HepG2 (cell line): Measurements from ENCODE around the gene CDK2AP2. TPM values are rescaled to one million over a fixed set of nuclear protein-coding genes. Genes with fewer than 3 reads are reported as not detected.

ENCODE experiments used
- ATAC-seq: fragments of 200-7000 bp; cut with Tn5 transposase; 3 replicates; pipeline ENCODE4 v1.9.1; 2020; ENCODE audit warnings: mild to moderate bottlenecking, moderate library complexity
- BruUV-seq: library from RNA; stranded (reverse); fragments of 400-500 nt; replicated peaks from 2 replicates; lab custom pipeline; 2021; lab: Mats Ljungman, UMichigan
- CTCF ChIA-PET: fragments of 300-600 bp; formaldehyde crosslinking; extraction: SDS; loops from one replicate; lab custom pipeline; 2021; ENCODE audit warnings: low total read pairs, inconsistent platforms, low intra/inter-chr PET ratio; lab: Yijun Ruan, JAX
- POLR2A ChIA-PET: fragments of 350-600 bp; sonication (Branson Sonifier 250); formaldehyde crosslinking; loops from one replicate; lab custom pipeline; 2020; ENCODE audit warnings: antibody characterized with exemption, inconsistent platforms; lab: Yijun Ruan, JAX
- DNase-seq: peaks from one replicate; pipeline ENCODE4 v3.0.0-alpha.2; 2015; ENCODE audit warnings: low spot score
- FAIRE-seq: peaks from 3 replicates; lab custom pipeline; 2011; peaks lifted over from hg19 to GRCh38; lab: Jason Lieb, UNC
- H2AFZ ChIP-seq: one replicate; pipeline ENCODE4 v1.6.1; 2011; ENCODE audit warnings: low read length, inconsistent platforms
- H3K27ac ChIP-seq: fragments of 300-600 bp; 3 replicates; pipeline ENCODE4 v1.8.0; 2011; ENCODE audit warnings: mixed run types, mild to moderate bottlenecking, mixed read lengths, low read length, inconsistent platforms; ENCODE audit not compliant: insufficient read depth; ENCODE audit errors: extremely low read length
- H3K27me3 ChIP-seq, 2 experiments: fragments of 200-600 bp in 1 of 2; 2 replicates in 1 of 2; 3 replicates in 1 of 2; pipeline versions ENCODE4 v1.6.0 to v1.8.0; 2011; ENCODE audit warnings: low read length in 2 of 2, mild to moderate bottlenecking in 2 of 2, moderate library complexity in 2 of 2, inconsistent platforms in 1 of 2; ENCODE audit not compliant: insufficient read depth in 2 of 2, control insufficient read depth in 1 of 2
- H3K36me3 ChIP-seq, 2 experiments: fragments of 200-600 bp in 1 of 2; replicated peaks in 1 of 2; 2 replicates in 1 of 2; 3 replicates in 1 of 2; pipeline versions ENCODE4 v1.5.1 to v1.8.0; 2011; ENCODE audit warnings: low read length in 2 of 2, inconsistent platforms in 1 of 2; ENCODE audit not compliant: insufficient read depth in 2 of 2, control insufficient read depth in 1 of 2
- H3K4me1 ChIP-seq: 2 replicates; pipeline ENCODE4 v1.5.1; 2012; ENCODE audit warnings: low read length, inconsistent platforms; ENCODE audit not compliant: insufficient read depth
- H3K4me2 ChIP-seq: 2 replicates; pipeline ENCODE4 v1.6.0; 2011; ENCODE audit warnings: low read depth, low read length, inconsistent platforms
- H3K4me3 ChIP-seq, 3 experiments: fragments of 200-600 bp in 1 of 3; sonication (generic), shearing (Covaris generic) in 1 of 3; replicated peaks in 1 of 3; 2 replicates each; pipeline ENCODE4 v1.5.1; 2011 to 2016; ENCODE audit warnings: low read length in 3 of 3, inconsistent platforms in 2 of 3, low read depth in 2 of 3, mild to moderate bottlenecking in 2 of 3, control low read depth in 1 of 3, mixed read lengths in 1 of 3; ENCODE audit not compliant: insufficient read depth in 1 of 3
- H3K79me2 ChIP-seq: one replicate; pipeline ENCODE4 v1.6.1; 2011; ENCODE audit warnings: low read length, inconsistent platforms; ENCODE audit not compliant: insufficient read depth
- H3K9ac ChIP-seq: 2 replicates; pipeline ENCODE4 v1.6.0; 2011; ENCODE audit warnings: mild to moderate bottlenecking, low read depth, low read length, inconsistent platforms; ENCODE audit not compliant: insufficient read depth
- H3K9me3 ChIP-seq: 2 replicates; pipeline ENCODE4 v1.5.1; 2012; ENCODE audit warnings: mild to moderate bottlenecking, low read length
- H4K20me1 ChIP-seq: 2 replicates; pipeline ENCODE4 v1.6.0; 2011; ENCODE audit warnings: inconsistent platforms, mild to moderate bottlenecking, low read length, moderate library complexity; ENCODE audit not compliant: insufficient read depth
- AKAP8 ChIP-seq: sonication (generic); formaldehyde crosslinking; IDR thresholded peaks from 2 replicates; pipeline ENCODE4 v1.5.1; 2020; ENCODE audit warnings: mild to moderate bottlenecking, missing genetic modification reagents
- ATAD3A ChIP-seq: sonication (generic); formaldehyde crosslinking; IDR thresholded peaks from 2 replicates; pipeline ENCODE4 v1.4.0; 2020; ENCODE audit warnings: missing genetic modification reagents
- CBFB ChIP-seq: sonication (generic); formaldehyde crosslinking; IDR thresholded peaks from 2 replicates; pipeline ENCODE4 v1.4.0; 2020; ENCODE audit warnings: missing genetic modification reagents
- FOXA1 ChIP-seq, 2 experiments: fragments of 450-650 bp in 1 of 2; sonication (generic) in 1 of 2; formaldehyde crosslinking in 1 of 2; IDR thresholded peaks; 2 replicates each; pipeline versions ENCODE4 v1.4.0 to v1.6.1; 2016 to 2020; ENCODE audit warnings: missing genetic modification reagents in 1 of 2
- PTBP1 ChIP-seq: fragments of 200-400 bp; formaldehyde crosslinking; IDR thresholded peaks from 2 replicates; pipeline ENCODE4 v1.6.1; 2018; ENCODE audit warnings: low read length, low read depth; ENCODE audit not compliant: poor library complexity, severe bottlenecking
- REPIN1 ChIP-seq: sonication (generic); formaldehyde crosslinking; IDR thresholded peaks from 2 replicates; pipeline ENCODE4 v1.8.0; 2022; ENCODE audit warnings: missing genetic modification reagents, low read depth, mild to moderate bottlenecking, borderline replicate concordance
- THYN1 ChIP-seq: sonication (generic); formaldehyde crosslinking; IDR thresholded peaks from 2 replicates; pipeline ENCODE4 v1.8.1; 2023; ENCODE audit warnings: low read depth, mild to moderate bottlenecking, moderate library complexity, missing genetic modification reagents, borderline replicate concordance
- ZBTB21 ChIP-seq: sonication (generic); formaldehyde crosslinking; IDR thresholded peaks from 2 replicates; pipeline ENCODE4 v1.4.0; 2020; ENCODE audit warnings: missing genetic modification reagents
- ZBTB25 ChIP-seq: IDR thresholded peaks from 2 replicates; pipeline ENCODE4 v1.6.1; 2018; ENCODE audit warnings: missing genetic modification reagents
- ZKSCAN8 ChIP-seq: IDR thresholded peaks from 2 replicates; pipeline ENCODE4 v1.6.1; 2016; ENCODE audit warnings: borderline replicate concordance, missing genetic modification reagents, missing compliant biosample characterization
- ZNF251 ChIP-seq: sonication (generic); formaldehyde crosslinking; IDR thresholded peaks from 2 replicates; pipeline ENCODE4 v1.9.0; 2021; ENCODE audit warnings: mild to moderate bottlenecking, missing genetic modification reagents
- ZNF256 ChIP-seq: sonication (generic); formaldehyde crosslinking; conservative IDR thresholded peaks from 2 replicates; pipeline ENCODE4 v1.4.0; 2020; ENCODE audit warnings: missing genetic modification reagents
- ZNF556 ChIP-seq: sonication (generic); formaldehyde crosslinking; IDR thresholded peaks from 2 replicates; pipeline ENCODE4 v1.4.0; 2020; ENCODE audit warnings: mild to moderate bottlenecking, missing genetic modification reagents, borderline replicate concordance
- ZNF609 ChIP-seq: sonication (generic); formaldehyde crosslinking; IDR thresholded peaks from 2 replicates; pipeline ENCODE4 v1.4.0; 2020; ENCODE audit warnings: mild to moderate bottlenecking, missing genetic modification reagents, borderline replicate concordance
- WGBS: methylation state at CpG from one replicate; pipeline ENCODE4 v1.1.6; 2017; ENCODE audit warnings: low lambda C conversion rate; 5-methylcytosine and 5-hydroxymethylcytosine counted together
- in situ Hi-C: cut with HindIII; loops from 2 replicates; pipeline ENCODE4 v1.10.0; 2017; ENCODE audit warnings: low pct_unique_long_range_greater_than_20kb; ENCODE audit not compliant: extremely low pct_ligation_motif_present
- intact Hi-C: fragments of 100-400 bp; cut with micrococcal nuclease; formaldehyde crosslinking; loops from one replicate; pipeline ENCODE4 v1.10.0; 2022; ENCODE audit not compliant: unreplicated experiment
- polyA plus RNA-seq, 8 experiments: library from polyadenylated mRNA; depleted of rRNA in 3 of 8; stranded (reverse) in 7 of 8; unstranded in 1 of 8; fragments of >200 nt; fragmentation: Illumina TruSeq in 4 of 8; extraction: Trizol in 4 of 8; gene quantifications; 2 replicates each; pipeline versions ENCODE4 v1.2.1 to v1.2.3, GENCODE V29; 2011 to 2016; ENCODE audit warnings: low read depth in 4 of 8, missing spikeins in 1 of 8, mixed read lengths in 1 of 8; ENCODE audit not compliant: insufficient read depth in 1 of 8
- total RNA-seq, 5 experiments: library from RNA; depleted of rRNA; stranded (reverse); fragments of >200 nt; fragmentation: Illumina TruSeq; extraction: Trizol; gene quantifications; 2 replicates each; pipeline ENCODE4 v1.2.3, GENCODE V29; 2016; ENCODE audit warnings: low read depth in 1 of 5

Gene CDK2AP2
- total and polyA plus RNA-seq, 2 of the 13 experiments (the other 11 are each of a cell fraction or from before 2014, with no cell fraction given), result 15.0 to 23.2 TPM

GRCh38 chr11:67535561-67535960 is 27.6 kb upstream of the CDK2AP2 start:
- Histone ChIP-seq H3K4me2 (no peak overlapping the region), H3K79me2 (no peaks in the 10 kb centered on the region), H3K27ac (no peak overlapping the region), H3K27me3 (no peaks in the 10 kb centered on the region), H2AFZ (no peak overlapping the region), H3K4me3 (no peak overlapping the region), H3K4me1 (peaks cover 10% of the 10 kb centered on the region), H3K9ac (no peak overlapping the region), H4K20me1 (no peaks in the 10 kb centered on the region), H3K9me3 (peaks cover 24% of the 10 kb centered on the region), H3K36me3 (no peaks in the 10 kb centered on the region)
- in situ Hi-C loops (no loop called here), intact Hi-C loops (no loop called here)
- BruUV-seq, result no TSS peak
- FAIRE-seq, result no peak
- ATAC-seq, result no peak
- ChIA-PET CTCF (no interaction called here), POLR2A (no interaction called here)
- no peak for DNase-seq
- 0% methylated on average over 1 of the region's 1 CpG for whole genome bisulfite sequencing
- TF ChIP-seq FOXA1 (IDR thresholded peaks at IDR 0.05) (no peak), FOXA1 (CRISPR knock-in tag; IDR thresholded peaks at IDR 0.05) (no peak), ZNF609 (CRISPR knock-in tag) (no peak), CBFB (CRISPR knock-in tag) (no peak), REPIN1 (CRISPR knock-in tag) (no peak), ATAD3A (no peak), ZNF556 (CRISPR knock-in tag) (no peak), ZNF251 (CRISPR knock-in tag) (no peak), ZBTB25 (CRISPR knock-in tag) (no peak), AKAP8 (CRISPR knock-in tag) (no peak), ZKSCAN8 (no peak), ZNF256 (CRISPR knock-in tag) (no peak), ZBTB21 (no peak), THYN1 (CRISPR knock-in tag) (no peak), PTBP1 (no peak)
